GM23338 (cell line): ENCODE data around the gene MAPK11. TPM values are rescaled to one million over a fixed set of nuclear protein-coding genes. Genes with fewer than 3 reads are reported as not detected.

ENCODE experiments used
- ATAC-seq: fragments of 200-7000 bp; cut with Tn5 transposase; 3 replicates; pipeline ENCODE4 v1.9.1; 2020
- DNase-seq: peaks from one replicate; pipeline ENCODE4 v3.0.0-alpha.2; 2015; ENCODE audit warnings: low spot score
- H2AFZ ChIP-seq: fragments of 200-600 bp; sonication (generic); 2 replicates; pipeline ENCODE4 v1.8.0; 2016; ENCODE audit warnings: antibody characterized with exemption, mild to moderate bottlenecking, moderate library complexity
- H3F3A ChIP-seq: fragments of 200-600 bp; sonication (generic); replicated peaks from 2 replicates; pipeline ENCODE4 v1.8.0; 2017; ENCODE audit warnings: antibody characterized with exemption, mixed run types, low read depth
- H3K27ac ChIP-seq: fragments of 200-600 bp; sonication (generic); 2 replicates; pipeline ENCODE4 v1.6.1; 2016; ENCODE audit warnings: low read depth
- H3K27me3 ChIP-seq: fragments of 200-600 bp; sonication (generic); 2 replicates; pipeline ENCODE4 v1.8.0; 2016; ENCODE audit warnings: mild to moderate bottlenecking, mixed run types, moderate library complexity; ENCODE audit not compliant: insufficient read depth
- H3K36me3 ChIP-seq: fragments of 200-600 bp; sonication (generic); 2 replicates; pipeline ENCODE4 v1.8.0; 2016; ENCODE audit warnings: mild to moderate bottlenecking; ENCODE audit not compliant: insufficient read depth
- H3K4me1 ChIP-seq: fragments of 200-600 bp; sonication (generic); 2 replicates; pipeline ENCODE4 v1.8.0; 2016; ENCODE audit warnings: mild to moderate bottlenecking, moderate library complexity; ENCODE audit not compliant: insufficient read depth
- H3K4me2 ChIP-seq: fragments of 200-600 bp; sonication (generic); 2 replicates; pipeline ENCODE4 v1.7.1; 2017; ENCODE audit warnings: mixed run types
- H3K4me3 ChIP-seq: fragments of 200-600 bp; sonication (generic); 2 replicates; pipeline ENCODE4 v1.6.1; 2016; ENCODE audit warnings: mixed run types
- H3K79me2 ChIP-seq: fragments of 200-600 bp; sonication (generic); replicated peaks from 2 replicates; pipeline ENCODE4 v1.8.0; 2017; ENCODE audit warnings: mild to moderate bottlenecking; ENCODE audit not compliant: insufficient read depth
- H3K9me2 ChIP-seq: fragments of 200-600 bp; sonication (generic); 2 replicates; pipeline ENCODE4 v1.8.0; 2017; ENCODE audit not compliant: insufficient read depth
- H4K20me1 ChIP-seq: fragments of 200-600 bp; sonication (generic); replicated peaks from 2 replicates; pipeline ENCODE4 v1.8.0; 2017; ENCODE audit warnings: mild to moderate bottlenecking; ENCODE audit not compliant: insufficient read depth
- H3K27ac Mint-ChIP-seq: 2 replicates; pipeline ENCODE4 v1.8.0; 2020; ENCODE audit warnings: inconsistent platforms, mild to moderate bottlenecking, moderate library complexity, mixed read lengths
- H3K27me3 Mint-ChIP-seq: 3 replicates; pipeline ENCODE4 v1.8.0; 2022; ENCODE audit warnings: low read depth, mild to moderate bottlenecking, moderate library complexity, mixed read lengths, inconsistent platforms; ENCODE audit not compliant: insufficient read depth, poor library complexity
- H3K36me3 Mint-ChIP-seq: 3 replicates; pipeline ENCODE4 v1.8.0; 2021; ENCODE audit warnings: low read depth, mild to moderate bottlenecking, inconsistent platforms, moderate library complexity, mixed read lengths
- H3K4me1 Mint-ChIP-seq: 3 replicates; pipeline ENCODE4 v1.8.0; 2020; ENCODE audit warnings: mild to moderate bottlenecking, inconsistent platforms, mixed read lengths
- H3K4me3 Mint-ChIP-seq: 3 replicates; pipeline ENCODE4 v1.8.0; 2021; ENCODE audit warnings: moderate library complexity, mild to moderate bottlenecking, inconsistent platforms, mixed read lengths
- H3K9me3 Mint-ChIP-seq: 3 replicates; pipeline ENCODE4 v1.8.0; 2020; ENCODE audit warnings: moderate library complexity, mild to moderate bottlenecking, inconsistent platforms, mixed read lengths
- CREB1 ChIP-seq: fragments of 250-450 bp; sonication (Bioruptor Pico); IDR thresholded peaks from 2 replicates; pipeline ENCODE4 v1.5.0; 2020; ENCODE audit warnings: low read depth, mild to moderate bottlenecking, moderate library complexity
- CTCF ChIP-seq, 2 experiments: fragments of 200-600 bp in 1 of 2; sonication (generic) in 1 of 2; conservative IDR thresholded peaks; 2 replicates each; pipeline versions ENCODE4 v1.5.1 to v1.6.1; 2016 to 2017; ENCODE audit warnings: antibody characterized with exemption in 2 of 2, low read depth in 2 of 2, mild to moderate bottlenecking in 2 of 2, moderate library complexity in 1 of 2
- ETS1 ChIP-seq: IDR thresholded peaks from 2 replicates; pipeline ENCODE4 v1.6.1; 2016; ENCODE audit warnings: antibody characterized with exemption
- EZH2 ChIP-seq: fragments of 200-600 bp; sonication (generic); IDR thresholded peaks from one replicate; pipeline ENCODE4 v1.8.0; 2017; ENCODE audit warnings: antibody characterized with exemption, mild to moderate bottlenecking, low read depth; ENCODE audit not compliant: unreplicated experiment
- EZH2phosphoT487 ChIP-seq: fragments of 200-600 bp; sonication (generic); IDR thresholded peaks from one replicate; pipeline ENCODE4 v1.8.1; 2018; ENCODE audit warnings: antibody characterized with exemption; ENCODE audit not compliant: unreplicated experiment
- JUNB ChIP-seq: IDR thresholded peaks from one replicate; pipeline ENCODE4 v1.6.1; 2016; ENCODE audit warnings: antibody characterized with exemption; ENCODE audit not compliant: unreplicated experiment
- NANOG ChIP-seq: IDR thresholded peaks from 2 replicates; pipeline ENCODE4 v1.6.1; 2016; ENCODE audit warnings: antibody characterized with exemption, borderline replicate concordance
- POLR2AphosphoS5 ChIP-seq: IDR thresholded peaks from 2 replicates; pipeline ENCODE4 v1.6.1; 2016; ENCODE audit warnings: antibody characterized with exemption, low read depth
- REST ChIP-seq: IDR thresholded peaks from one replicate; pipeline ENCODE4 v1.6.1; 2018; ENCODE audit warnings: antibody characterized with exemption; ENCODE audit not compliant: unreplicated experiment
- STAT1 ChIP-seq: IDR thresholded peaks from one replicate; pipeline ENCODE4 v1.6.1; 2016; ENCODE audit warnings: antibody characterized with exemption; ENCODE audit not compliant: unreplicated experiment
- ZNF114 ChIP-seq: fragments of 250-450 bp; sonication (Bioruptor Pico); IDR thresholded peaks from 2 replicates; pipeline ENCODE4 v1.5.0; 2020; ENCODE audit warnings: mild to moderate bottlenecking, moderate library complexity
- ZNF331 ChIP-seq: fragments of 250-450 bp; sonication (Bioruptor Pico); IDR thresholded peaks from 2 replicates; pipeline ENCODE4 v1.5.0; 2020; ENCODE audit warnings: low read depth, mild to moderate bottlenecking, moderate library complexity
- ZNF462 ChIP-seq: fragments of 250-450 bp; sonication (Bioruptor Pico); IDR thresholded peaks from 2 replicates; pipeline ENCODE4 v1.5.0; 2020; ENCODE audit warnings: mild to moderate bottlenecking, moderate library complexity
- polyA plus RNA-seq: library from polyadenylated mRNA; unstranded; fragments of >200 nt; fragmentation: Nextera tagmentation; extraction: Ambion mirVana; gene quantifications from 2 replicates; pipeline ENCODE4 v1.2.1, GENCODE V29; 2016
- total RNA-seq: library from RNA; depleted of rRNA; stranded (reverse); fragments of >200 nt; shearing (Covaris generic); gene quantifications from 2 replicates; pipeline ENCODE4 v1.2.3, GENCODE V29; 2014

The MAPK11 gene
- total and polyA plus RNA-seq, 2 experiments from 2014 or later, result 0.34 to 1.9 TPM

GRCh38 chr22:50232481-50233151 lies 37.6 kb downstream of the MAPK11 start:
- Histone ChIP-seq H3K9me2 (no peaks in the 10 kb centered on the region), H3K4me3 (no peak overlapping the region), H3K27ac (no peak overlapping the region), H3F3A (0 out of 2 replicates have a peak, but pooled peaks cover 5% of the 10 kb centered on the region), H4K20me1 (peaks cover 4% of the 10 kb centered on the region), H2AFZ (no peak overlapping the region), H3K79me2 (peaks cover 21% of the 10 kb centered on the region), H3K4me1 (no peaks in the 10 kb centered on the region), H3K4me2 (no peak overlapping the region), H3K36me3 (no peaks in the 10 kb centered on the region), H3K27me3 (no peaks in the 10 kb centered on the region)
- peaks cover 7% of the 10 kb centered on the region for H3K4me1 Mint-ChIP-seq
- DNase-seq (no peak), ATAC-seq (no peak)
- H3K4me3 Mint-ChIP-seq, result no peak overlapping the region
- TF ChIP-seq CREB1 (no peak), NANOG (no peak), REST (no peak), ETS1 (no peak), POLR2AphosphoS5 (no peak), CTCF (conservative IDR thresholded peaks at IDR 0.05; ENCODE audit: low read depth in 2 of 2) (no peak), JUNB (no peak), ZNF462 (no peak), EZH2phosphoT487 (no peak), ZNF114 (CRISPR knock-in tag) (no peak), ZNF331 (CRISPR knock-in tag) (no peak), EZH2 (no peak), STAT1 (no peak)
- peaks cover 8% of the 10 kb centered on the region for H3K27me3 Mint-ChIP-seq
- H3K36me3 Mint-ChIP-seq, result peaks cover 16% of the 10 kb centered on the region
- peaks cover 8% of the 10 kb centered on the region; the same call in 2 of the 3 replicates for H3K9me3 Mint-ChIP-seq
- no peak overlapping the region for H3K27ac Mint-ChIP-seq
